GM21737 (cell line): Measurements from ENCODE around the gene MRPL18.
"Not testable (repeated sequence)": the region's sequence is repeated elsewhere in the genome, so short reads cannot be mapped to it uniquely, and the experiment has no call there.

ENCODE experiments used
- ATAC-seq: cut with Tn5 transposase; IDR thresholded peaks from one replicate; pipeline ENCODE4 v1.9.1; 2021; ENCODE audit warnings: mild to moderate bottlenecking, moderate library complexity; ENCODE audit not compliant: unreplicated experiment

MRPL18 gene

GRCh38 chr6:159790149-159790955 is at the start of gene MRPL18:
TSS of gene MRPL18 (plus strand) at chr6:159790467. CDS start at chr6:159790588, 121 bp downstream.
- peak; percentile 86 for ATAC-seq

- ATAC-seq = no peak
Measured at GRCh38 chr6:159742165-159742564, 48.1 kb upstream of the MRPL18 start.

DNA sequence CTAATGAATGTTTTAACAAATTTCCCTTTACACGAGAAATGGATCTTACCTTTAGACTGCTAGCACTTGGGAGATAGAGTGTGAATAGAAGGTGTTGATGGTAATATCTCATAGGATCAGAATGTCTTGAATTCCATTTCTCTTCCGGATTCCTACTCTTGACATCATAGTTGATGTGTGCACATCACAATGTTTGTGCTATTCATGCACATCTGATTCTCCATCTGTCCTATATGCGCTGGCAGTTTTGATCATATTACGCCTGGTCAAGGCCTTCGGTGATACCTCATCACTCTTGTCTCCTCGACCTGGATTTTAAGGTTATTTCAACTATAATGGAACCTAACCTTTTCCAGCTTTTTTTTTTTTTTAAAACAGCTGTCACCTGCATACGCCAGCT is 45.2 kb upstream of the MRPL18 start:
- no peak for ATAC-seq

DNA sequence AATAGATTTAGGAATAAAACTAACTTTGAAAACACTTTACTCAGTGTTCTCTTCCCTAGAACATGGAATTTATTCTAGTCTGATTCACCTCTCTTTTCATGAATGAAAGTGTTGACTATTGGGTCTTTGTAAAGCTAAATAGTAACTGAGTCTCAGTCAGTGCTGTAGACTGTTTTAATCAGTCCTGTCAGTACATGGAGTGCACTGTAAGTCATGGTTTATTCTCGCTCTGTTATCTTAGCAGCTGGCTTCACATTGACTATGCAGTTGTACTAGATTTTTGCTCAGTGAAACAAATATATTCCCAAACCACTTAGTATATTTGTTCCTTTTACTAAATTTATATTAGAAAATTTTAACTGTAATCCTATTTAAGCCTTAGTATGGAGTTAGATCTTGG is 43.5 kb upstream of the MRPL18 start:
- ATAC-seq = no peak

GRCh38 chr6:159748127-159748526 is 42.1 kb upstream of the MRPL18 start:
- ATAC-seq = not testable (repeated sequence)

DNA sequence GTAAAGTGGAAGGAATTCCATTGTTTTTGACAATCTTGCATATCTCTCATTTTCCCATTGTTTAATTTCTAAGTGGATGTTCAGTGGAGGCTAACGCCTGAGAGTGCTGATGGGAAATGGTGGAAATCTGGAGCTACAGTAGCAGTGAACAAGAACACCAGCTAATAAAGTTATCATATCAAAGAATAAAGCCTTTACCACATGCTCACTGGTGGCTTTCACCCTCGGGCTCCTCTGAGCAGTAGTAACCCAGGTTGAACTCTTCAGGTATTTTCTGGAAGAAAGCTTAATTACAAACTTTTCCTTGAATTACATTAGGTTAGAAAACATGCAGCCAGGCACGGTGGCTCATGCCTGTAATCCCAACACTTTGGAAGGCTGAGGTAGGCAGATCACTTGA is 38.8 kb upstream of the MRPL18 start:
- ATAC-seq = no peak

DNA sequence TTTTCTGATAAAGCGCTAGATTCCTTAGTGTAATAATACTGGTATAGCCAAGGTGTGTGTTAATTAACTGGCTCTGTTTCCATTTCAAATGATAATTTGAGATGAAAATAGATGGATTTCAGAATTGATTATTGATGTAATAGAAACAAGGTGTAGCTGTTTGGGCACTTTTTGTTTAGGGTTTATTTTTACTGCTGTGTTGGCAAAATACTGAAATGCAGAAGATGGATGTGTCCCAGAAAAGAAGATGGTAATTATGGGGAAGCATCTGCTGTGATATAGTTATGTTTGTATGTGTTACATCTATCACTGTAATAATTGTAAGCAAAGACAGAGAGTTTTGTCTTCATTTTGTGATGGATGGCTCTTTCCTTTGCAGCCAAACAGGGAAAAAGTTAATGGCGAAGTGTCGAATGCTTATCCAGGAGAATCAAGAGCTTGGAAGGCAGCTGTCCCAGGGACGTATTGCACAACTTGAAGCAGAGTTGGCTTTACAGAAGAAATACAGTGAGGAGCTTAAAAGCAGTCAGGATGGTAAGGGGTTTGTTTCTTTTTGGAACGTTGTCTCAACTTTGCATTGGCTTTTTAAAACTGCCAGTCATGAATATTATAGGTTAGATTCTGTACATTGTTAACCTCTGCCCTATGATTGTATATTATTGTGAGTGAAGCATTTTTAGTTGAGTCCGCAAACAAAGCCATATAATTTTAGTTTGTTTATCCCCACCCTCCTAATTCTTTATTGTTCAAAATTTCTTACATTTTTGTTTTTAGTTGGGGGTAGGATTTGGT is 37.0 kb upstream of the MRPL18 start:
- no peak for ATAC-seq

- ATAC-seq = no peak
Measured at GRCh38 chr6:159754401-159754800, 35.9 kb upstream of the MRPL18 start.

DNA sequence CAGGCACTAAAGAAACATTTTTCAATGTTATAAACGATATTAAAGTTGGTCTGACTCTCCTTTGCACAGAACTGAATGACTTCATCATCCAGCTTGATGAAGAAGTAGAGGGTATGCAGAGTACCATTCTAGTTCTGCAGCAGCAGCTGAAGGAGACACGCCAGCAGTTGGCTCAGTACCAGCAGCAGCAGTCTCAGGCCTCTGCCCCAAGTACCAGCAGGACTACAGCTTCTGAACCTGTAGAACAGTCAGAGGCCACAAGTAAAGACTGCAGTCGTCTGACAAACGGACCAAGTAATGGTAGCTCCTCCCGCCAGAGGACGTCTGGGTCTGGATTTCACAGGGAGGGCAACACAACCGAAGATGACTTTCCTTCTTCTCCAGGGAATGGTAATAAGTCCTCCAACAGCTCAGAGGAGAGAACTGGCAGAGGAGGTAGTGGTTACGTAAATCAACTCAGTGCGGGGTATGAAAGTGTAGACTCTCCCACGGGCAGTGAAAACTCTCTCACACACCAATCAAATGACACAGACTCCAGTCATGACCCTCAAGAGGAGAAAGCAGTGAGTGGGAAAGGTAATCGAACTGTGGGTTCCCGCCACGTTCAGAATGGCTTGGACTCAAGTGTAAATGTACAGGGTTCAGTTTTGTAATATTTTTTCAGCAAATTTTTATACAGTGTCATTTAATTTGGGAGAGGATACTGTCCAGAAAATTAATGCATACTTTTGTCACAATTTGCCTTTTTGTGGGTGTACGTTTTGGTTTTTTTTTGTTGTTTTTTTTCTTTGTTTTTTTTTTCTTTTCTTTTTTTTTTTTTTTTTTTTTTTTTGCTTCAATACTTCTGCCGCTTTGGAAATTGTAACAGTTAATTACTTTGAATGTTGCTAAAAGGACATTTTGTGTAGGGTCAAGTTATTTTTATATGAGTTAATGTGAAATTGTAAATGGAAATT is 35.0 kb upstream of the MRPL18 start:
- no peak for ATAC-seq

GRCh38 chr6:159756508-159756907 is 33.8 kb upstream of the MRPL18 start:
- ATAC-seq = no peak

- no peak for ATAC-seq
Measured at GRCh38 chr6:159758031-159759001, 32.0 kb upstream of the MRPL18 start.

- no peak for ATAC-seq
Measured at GRCh38 chr6:159759645-159760044, 30.6 kb upstream of the MRPL18 start.

GRCh38 chr6:159760602-159761057 is 29.6 kb upstream of the MRPL18 start:
- ATAC-seq = no peak

DNA sequence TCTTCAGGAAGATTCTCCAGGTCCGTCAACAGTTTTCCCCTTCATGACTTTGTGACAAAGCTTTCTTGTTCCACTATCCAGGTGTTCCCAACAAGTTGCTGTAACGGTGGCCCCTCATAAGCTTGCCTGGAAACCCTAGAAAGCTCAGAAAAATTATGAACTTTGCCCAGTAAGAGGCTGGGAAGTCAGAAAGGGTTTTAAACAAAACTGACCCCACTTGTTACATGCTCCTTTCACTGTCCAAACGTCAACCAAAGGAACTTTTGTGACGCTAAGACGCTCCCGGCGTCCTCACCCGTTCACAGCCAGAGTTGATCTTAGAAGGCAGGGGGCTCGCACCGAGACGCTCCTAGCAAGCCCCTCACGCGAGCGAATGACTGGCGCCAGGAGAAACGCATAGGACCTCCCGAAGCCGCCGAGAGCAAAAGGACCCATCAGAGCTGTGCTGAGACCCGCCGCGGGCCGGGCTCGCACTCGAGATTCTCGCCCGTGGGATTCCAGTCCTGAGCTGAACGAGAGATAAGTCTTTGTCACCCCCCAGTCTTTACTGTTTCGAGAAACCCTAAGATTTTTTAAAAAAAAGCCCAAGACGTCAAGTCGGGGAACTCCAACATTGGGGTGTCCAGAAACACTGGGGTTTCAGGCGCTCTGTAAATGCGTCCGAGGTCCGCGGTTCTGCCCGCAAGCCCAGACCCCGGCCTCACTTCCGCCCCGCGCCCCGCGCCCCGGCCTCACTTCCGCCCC is 29.0 kb upstream of the MRPL18 start:
- peak; percentile 2 for ATAC-seq

DNA sequence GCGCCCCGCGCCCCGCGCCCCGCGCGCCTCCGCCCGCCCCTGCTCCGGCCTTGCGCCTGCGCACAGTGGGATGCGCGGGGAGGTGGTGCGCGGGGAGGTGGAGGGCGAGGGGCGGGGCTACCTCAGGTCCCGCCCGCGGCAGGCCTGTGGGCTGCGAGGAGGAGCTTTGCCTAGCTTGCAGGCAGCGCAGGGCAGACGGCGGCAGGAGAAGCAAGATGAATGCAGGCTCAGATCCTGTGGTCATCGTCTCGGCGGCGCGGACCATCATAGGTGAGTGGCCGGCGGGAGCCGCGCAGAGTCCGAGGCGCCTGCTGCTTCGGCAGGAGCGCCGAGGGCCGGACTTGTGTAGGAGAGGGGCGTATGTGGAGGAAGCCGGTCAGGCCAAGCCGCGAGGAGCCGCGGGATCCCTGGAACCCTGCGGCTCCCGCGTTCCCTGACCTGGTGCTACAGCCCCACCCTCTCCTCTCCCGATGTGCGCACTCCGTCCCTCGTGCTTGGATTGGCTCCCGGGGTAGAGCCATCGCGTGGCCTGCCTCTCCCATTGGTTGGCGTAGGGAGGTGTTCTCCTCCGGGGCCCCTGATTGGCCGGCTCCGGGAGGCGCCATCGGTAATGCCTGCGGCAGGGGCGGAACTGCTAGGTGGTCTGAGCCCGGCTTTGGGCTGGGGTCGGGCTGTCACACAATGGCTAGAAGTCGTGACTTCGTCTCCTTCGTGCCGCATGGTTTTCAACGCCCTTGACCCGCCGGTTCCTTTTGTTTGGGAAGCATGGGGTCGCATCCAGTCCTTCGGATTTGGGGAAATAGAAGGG is 28.2 kb upstream of the MRPL18 start, which contains the start of gene ACAT2:
ACAT2 (plus strand) TSS at position 173 of the 808 bp plus-strand sequence; CDS start at position 216, 43 bp downstream.
- peak; percentile 92 for ATAC-seq

DNA sequence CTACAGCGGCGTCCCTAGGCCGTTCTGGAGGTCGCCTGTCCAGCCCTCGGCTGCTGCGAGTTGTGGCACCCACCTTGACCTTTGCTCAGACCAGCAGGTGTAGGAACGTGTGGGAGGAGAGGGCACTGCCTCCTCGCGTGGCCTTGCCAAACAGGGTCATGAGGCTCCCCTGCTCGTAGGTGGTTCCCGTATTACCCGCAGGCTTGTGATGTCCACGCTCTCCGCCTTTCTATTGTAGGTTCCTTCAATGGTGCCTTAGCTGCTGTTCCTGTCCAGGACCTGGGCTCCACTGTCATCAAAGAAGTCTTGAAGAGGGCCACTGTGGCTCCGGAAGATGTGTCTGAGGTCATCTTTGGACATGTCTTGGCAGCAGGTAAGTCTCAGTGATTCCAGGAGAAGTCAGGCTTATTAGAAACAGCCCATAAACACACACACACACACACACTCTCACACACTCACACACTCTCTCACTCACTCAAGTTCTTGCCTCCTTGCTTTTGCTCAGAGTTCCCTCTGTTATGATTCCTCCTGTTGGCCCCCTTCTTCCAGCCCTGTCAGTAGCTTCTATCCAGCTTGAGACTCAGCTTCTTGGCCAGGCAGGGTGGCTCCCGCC is 27.5 kb upstream of the MRPL18 start:
- ATAC-seq = peak; percentile 7

DNA sequence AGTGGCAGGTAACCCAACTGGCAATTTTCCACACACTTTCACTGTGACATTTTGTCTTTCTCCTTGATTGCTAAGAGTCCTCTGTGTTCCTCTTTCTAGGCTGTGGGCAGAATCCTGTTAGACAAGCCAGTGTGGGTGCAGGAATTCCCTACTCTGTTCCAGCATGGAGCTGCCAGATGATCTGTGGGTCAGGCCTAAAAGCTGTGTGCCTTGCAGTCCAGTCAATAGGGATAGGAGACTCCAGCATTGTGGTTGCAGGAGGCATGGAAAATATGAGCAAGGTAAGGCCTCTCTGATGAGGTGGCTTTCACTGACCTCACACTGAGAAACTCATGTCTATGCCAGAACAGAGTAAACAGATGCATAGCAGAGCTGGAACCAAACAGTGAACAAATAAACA is 23.4 kb upstream of the MRPL18 start:
- no peak for ATAC-seq

GRCh38 chr6:159769470-159769869 is 20.8 kb upstream of the MRPL18 start:
- ATAC-seq = no peak
